ENCODE data around the gene PAX4.

DNA sequence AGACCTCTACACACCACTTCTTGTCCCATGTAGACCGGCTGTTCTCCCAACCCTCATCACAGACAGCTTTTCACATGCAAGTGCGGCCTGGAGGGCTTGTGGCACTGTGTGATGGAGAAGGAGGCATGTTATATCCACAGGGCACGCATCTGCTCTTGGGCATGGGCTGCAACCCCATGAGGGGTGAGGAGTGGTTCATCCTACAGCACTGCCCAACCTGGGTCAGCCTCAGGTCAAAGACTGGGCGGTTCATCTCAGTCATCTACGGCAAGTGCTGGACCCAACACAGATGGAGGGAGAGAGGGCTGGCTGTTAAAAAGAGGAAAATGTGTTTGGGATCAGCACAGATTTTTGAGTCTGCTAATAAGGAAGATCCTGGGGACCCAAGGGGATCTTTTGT is 22.2 kb downstream of the PAX4 start:
- TF ChIP-seq CTCF (conservative IDR thresholded peaks at IDR 0.05; ENCODE audit: low read depth, low read length) = no peak
- no peak for TF ChIP-seq POLR2A (IDR thresholded peaks at IDR 0.05; ENCODE audit: low read depth, low read length)
- no peak for TF ChIP-seq MXI1 (IDR thresholded peaks at IDR 0.05; ENCODE audit: borderline replicate concordance, low read depth, low read length)
- no peak for TF ChIP-seq RAD21 (IDR thresholded peaks at IDR 0.05; ENCODE audit: low read length)
- TF ChIP-seq RFX5 (IDR thresholded peaks at IDR 0.05; ENCODE audit: low read depth, low read length) = no peak
- TF ChIP-seq BHLHE40 (IDR thresholded peaks at IDR 0.05; ENCODE audit: low read depth, low read length) = no peak
- no peak for TF ChIP-seq CEBPB (IDR thresholded peaks at IDR 0.05; ENCODE audit: low read depth, low read length)
- no peak for TF ChIP-seq MAFK (IDR thresholded peaks at IDR 0.05; ENCODE audit: low read depth, low read length)
- TF ChIP-seq ELK1 (IDR thresholded peaks at IDR 0.05; ENCODE audit: borderline replicate concordance, low read depth, low read length) = no peak
- TF ChIP-seq, protein P1, sequence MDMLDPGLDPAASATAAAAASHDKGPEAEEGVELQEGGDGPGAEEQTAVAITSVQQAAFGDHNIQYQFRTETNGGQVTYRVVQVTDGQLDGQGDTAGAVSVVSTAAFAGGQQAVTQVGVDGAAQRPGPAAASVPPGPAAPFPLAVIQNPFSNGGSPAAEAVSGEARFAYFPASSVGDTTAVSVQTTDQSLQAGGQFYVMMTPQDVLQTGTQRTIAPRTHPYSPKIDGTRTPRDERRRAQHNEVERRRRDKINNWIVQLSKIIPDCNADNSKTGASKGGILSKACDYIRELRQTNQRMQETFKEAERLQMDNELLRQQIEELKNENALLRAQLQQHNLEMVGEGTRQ (IDR thresholded peaks at IDR 0.05; ENCODE audit: low read depth, low read length) = no peak

Measured in IMR-90 (cell line).